Upper lobe of left lung (tissue), 6 donors: ENCODE results near the gene AAMP. TPM values are rescaled to one million over a fixed set of nuclear protein-coding genes. Genes with fewer than 3 reads are reported as not detected.

Experiments
- ATAC-seq, 2 donors: fragments of 200-7000 bp; cut with Tn5 transposase; one replicate each; pipeline ENCODE4 v1.9.1; 2022; ENCODE audit warnings: mild to moderate bottlenecking in 2 of 2, moderate library complexity in 2 of 2; ENCODE audit not compliant: low FRiP score in 2 of 2
- DNase-seq, 2 donors: peaks; one replicate each; pipeline ENCODE4 v3.0.0-alpha.2; 2019 to 2020
- H3K27ac ChIP-seq, 4 donors: fragments of 200-600 bp; sonication (generic); one replicate each; pipeline ENCODE4 v1.5.1; 2016 to 2019
- H3K27me3 ChIP-seq, 4 donors: fragments of 200-600 bp; sonication (generic); one replicate each; pipeline ENCODE4 v1.5.1; 2017 to 2019
- H3K36me3 ChIP-seq, 4 donors: fragments of 200-600 bp; sonication (generic); one replicate each; pipeline ENCODE4 v1.5.1; 2016 to 2019
- H3K4me1 ChIP-seq, 4 donors: fragments of 200-600 bp; sonication (generic); one replicate each; pipeline ENCODE4 v1.5.1; 2018 to 2019
- H3K4me3 ChIP-seq, 4 donors: fragments of 200-600 bp; sonication (generic); one replicate each; pipeline ENCODE4 v1.5.1; 2017 to 2019; ENCODE audit warnings: mild to moderate bottlenecking in 2 of 4, moderate library complexity in 1 of 4
- H3K9me3 ChIP-seq, 4 donors: fragments of 200-600 bp; sonication (generic); one replicate each; pipeline ENCODE4 v1.5.1; 2018 to 2019
- CTCF ChIP-seq, 6 experiments: fragments of 450-650 bp in 4 of 6; fragments of 200-600 bp in 2 of 6; sonication (generic) in 2 of 6; IDR thresholded peaks; one replicate each; pipeline ENCODE4 v1.5.1; 2016 to 2019; ENCODE audit warnings: antibody characterized with exemption in 6 of 6
- EP300 ChIP-seq, 4 donors: sonication (generic); formaldehyde crosslinking; IDR thresholded peaks; one replicate each; pipeline ENCODE4 v1.5.1; 2017; ENCODE audit warnings: antibody characterized with exemption in 4 of 4, control low read depth in 2 of 4
- POLR2A ChIP-seq, 4 donors: fragments of 450-650 bp; IDR thresholded peaks; one replicate each; pipeline ENCODE4 v1.5.1; 2016 to 2017; ENCODE audit warnings: antibody characterized with exemption in 4 of 4, mild to moderate bottlenecking in 2 of 4
- POLR2AphosphoS5 ChIP-seq, 2 donors: sonication (generic); formaldehyde crosslinking; IDR thresholded peaks; one replicate each; pipeline ENCODE4 v1.5.1; 2017; ENCODE audit warnings: antibody characterized with exemption in 2 of 2
- WGBS, 2 donors: methylation state at CpG; one replicate each; pipeline ENCODE4 v1.1.5; 2017 to 2018; 5-methylcytosine and 5-hydroxymethylcytosine counted together
- total RNA-seq, 6 donors: library from RNA; depleted of rRNA in 4 of 6; stranded (reverse); fragments of >200 nt in 4 of 6; gene quantifications; one replicate each; pipeline versions ENCODE4 v1.1.0 to v1.2.1, GENCODE V29; 2016 to 2021
- donor health status: DM: no; HTN: no; CAD: no; lungs with moderate emphysema.
- donor health status: DM: no; HTN: yes; CAD: no; lungs with severe emphysema.

The AAMP gene
- total RNA-seq, 6 donors from 2014 or later, result 67.1 to 168 (median 118) TPM

DNA sequence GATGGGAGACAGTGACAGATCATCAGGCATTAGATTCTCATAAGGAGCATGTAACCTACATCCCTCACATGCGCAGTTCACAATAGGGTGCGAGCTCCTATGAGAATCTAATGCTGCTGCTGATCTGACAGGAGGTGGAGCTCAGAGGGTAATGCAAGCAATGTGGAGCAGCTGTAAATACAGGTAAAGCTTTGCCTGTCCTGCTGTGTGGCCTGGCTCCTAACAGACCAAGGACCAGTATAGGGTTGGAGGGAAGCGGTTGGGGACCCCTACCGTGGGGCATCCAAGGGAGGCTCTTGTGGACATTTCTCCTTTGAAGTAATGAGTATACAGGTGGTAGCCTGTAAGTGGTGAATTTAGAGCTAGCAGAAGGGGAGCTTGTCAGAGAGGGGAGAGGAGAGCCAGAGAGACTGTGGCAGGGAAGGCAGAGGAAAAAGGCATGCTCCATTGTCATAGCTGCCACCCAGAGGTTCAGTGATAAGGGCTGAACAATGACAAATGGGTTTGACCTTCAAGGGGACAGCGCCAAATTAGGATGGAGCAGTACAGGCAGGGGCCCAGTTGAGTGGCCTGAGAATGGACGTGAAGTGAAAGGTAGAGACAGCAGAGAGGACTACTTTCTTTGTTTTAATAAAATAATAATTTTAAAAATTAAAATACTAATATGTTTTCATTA, 37.6 kb upstream of the AAMP start:
- no peak overlapping the region for H3K27ac ChIP-seq
- DNase-seq (no peak), ATAC-seq (no peak)
- peaks cover 0 to 5% (median 1%) of the 10 kb centered on the region in 4 donors for H3K4me1 ChIP-seq
- H3K27me3 ChIP-seq, result no peaks in the 10 kb centered on the region
- WGBS, 2 donors, result 90 to 92% methylated on average over 6 of the region's 6 CpGs
- no peak overlapping the region for H3K4me3 ChIP-seq
- no peaks in the 10 kb centered on the region for H3K36me3 ChIP-seq
- TF ChIP-seq CTCF (IDR thresholded peaks at IDR 0.05) (no peak), POLR2A (IDR thresholded peaks at IDR 0.05) (no peak), POLR2AphosphoS5 (IDR thresholded peaks at IDR 0.05) (no peak), EP300 (IDR thresholded peaks at IDR 0.05) (no peak)
- no peaks in the 10 kb centered on the region for H3K9me3 ChIP-seq

- DNase-seq, result no peak
- no peak for ATAC-seq
- H3K36me3 ChIP-seq, result no peaks in the 10 kb centered on the region
- H3K27me3 ChIP-seq, result no peaks in the 10 kb centered on the region
- no peak overlapping the region for H3K27ac ChIP-seq
- no peak for TF ChIP-seq EP300 (IDR thresholded peaks at IDR 0.05)
- TF ChIP-seq CTCF (IDR thresholded peaks at IDR 0.05), result no peak
- no peak for TF ChIP-seq POLR2A (IDR thresholded peaks at IDR 0.05)
- no peak for TF ChIP-seq POLR2AphosphoS5 (IDR thresholded peaks at IDR 0.05)
- H3K4me3 ChIP-seq, result no peak overlapping the region
- peaks cover 0 to 4% (median 2%) of the 10 kb centered on the region in 4 donors for H3K4me1 ChIP-seq
- 79 to 88% methylated on average over 9 of the region's 9 CpGs for WGBS, 2 donors
- H3K9me3 ChIP-seq, result no peaks in the 10 kb centered on the region
These were observed 36.4 kb upstream of the AAMP start for GRCh38 chr2:218306184-218306920.

GRCh38 chr2:218305383-218305782, 35.4 kb upstream of the AAMP start:
- H3K27me3 ChIP-seq, result no peaks in the 10 kb centered on the region
- peaks cover 0 to 7% (median 6%) of the 10 kb centered on the region in 4 donors for H3K4me1 ChIP-seq
- 76 to 83% methylated on average over 5 of the region's 5 CpGs for WGBS, 2 donors
- TF ChIP-seq EP300 (IDR thresholded peaks at IDR 0.05), result no peak
- no peak for TF ChIP-seq CTCF (IDR thresholded peaks at IDR 0.05)
- no peak for TF ChIP-seq POLR2A (IDR thresholded peaks at IDR 0.05)
- TF ChIP-seq POLR2AphosphoS5 (IDR thresholded peaks at IDR 0.05), result no peak
- no peak for ATAC-seq
- H3K4me3 ChIP-seq, result no peak overlapping the region
- no peaks in the 10 kb centered on the region for H3K36me3 ChIP-seq
- no peak for DNase-seq
- H3K9me3 ChIP-seq, result no peaks in the 10 kb centered on the region
- H3K27ac ChIP-seq, result no peak overlapping the region

- H3K9me3 ChIP-seq, result no peaks in the 10 kb centered on the region
- ATAC-seq, result peak; percentile 93
- no peaks in the 10 kb centered on the region for H3K27me3 ChIP-seq
- H3K36me3 ChIP-seq, result no peaks in the 10 kb centered on the region
- no peak overlapping the region for H3K4me3 ChIP-seq
- H3K4me1 ChIP-seq, result peaks cover 0 to 12% (median 6%) of the 10 kb centered on the region in 4 donors
- DNase-seq, result peak in 1 of 2 donors; percentile 90
- no peak overlapping the region for H3K27ac ChIP-seq
- peak in 1 of 2 donors; percentile 34 for TF ChIP-seq POLR2AphosphoS5 (IDR thresholded peaks at IDR 0.05)
- no peak for TF ChIP-seq EP300 (IDR thresholded peaks at IDR 0.05)
- TF ChIP-seq CTCF (IDR thresholded peaks at IDR 0.05), result peak; percentile 94 to 98 (median 96)
- no peak for TF ChIP-seq POLR2A (IDR thresholded peaks at IDR 0.05)
- 9 to 12% methylated on average over 9 of the region's 9 CpGs for WGBS, 2 donors
These were observed 31.4 kb upstream of the AAMP start for GRCh38 chr2:218301176-218301819.
